GM23338 (cell line): ENCODE data around the gene METRNL. TPM values are rescaled to one million over a fixed set of nuclear protein-coding genes. Genes with fewer than 3 reads are reported as not detected.

Source experiments
- ATAC-seq: fragments of 200-7000 bp; cut with Tn5 transposase; 3 replicates; pipeline ENCODE4 v1.9.1; 2020
- DNase-seq: peaks from one replicate; pipeline ENCODE4 v3.0.0-alpha.2; 2015; ENCODE audit warnings: low spot score
- H2AFZ ChIP-seq: fragments of 200-600 bp; sonication (generic); 2 replicates; pipeline ENCODE4 v1.8.0; 2016; ENCODE audit warnings: antibody characterized with exemption, mild to moderate bottlenecking, moderate library complexity
- H3F3A ChIP-seq: fragments of 200-600 bp; sonication (generic); replicated peaks from 2 replicates; pipeline ENCODE4 v1.8.0; 2017; ENCODE audit warnings: antibody characterized with exemption, mixed run types, low read depth
- H3K27ac ChIP-seq: fragments of 200-600 bp; sonication (generic); 2 replicates; pipeline ENCODE4 v1.6.1; 2016; ENCODE audit warnings: low read depth
- H3K27me3 ChIP-seq: fragments of 200-600 bp; sonication (generic); 2 replicates; pipeline ENCODE4 v1.8.0; 2016; ENCODE audit warnings: mild to moderate bottlenecking, mixed run types, moderate library complexity; ENCODE audit not compliant: insufficient read depth
- H3K36me3 ChIP-seq: fragments of 200-600 bp; sonication (generic); 2 replicates; pipeline ENCODE4 v1.8.0; 2016; ENCODE audit warnings: mild to moderate bottlenecking; ENCODE audit not compliant: insufficient read depth
- H3K4me1 ChIP-seq: fragments of 200-600 bp; sonication (generic); 2 replicates; pipeline ENCODE4 v1.8.0; 2016; ENCODE audit warnings: mild to moderate bottlenecking, moderate library complexity; ENCODE audit not compliant: insufficient read depth
- H3K4me2 ChIP-seq: fragments of 200-600 bp; sonication (generic); 2 replicates; pipeline ENCODE4 v1.7.1; 2017; ENCODE audit warnings: mixed run types
- H3K4me3 ChIP-seq: fragments of 200-600 bp; sonication (generic); 2 replicates; pipeline ENCODE4 v1.6.1; 2016; ENCODE audit warnings: mixed run types
- H3K79me2 ChIP-seq: fragments of 200-600 bp; sonication (generic); replicated peaks from 2 replicates; pipeline ENCODE4 v1.8.0; 2017; ENCODE audit warnings: mild to moderate bottlenecking; ENCODE audit not compliant: insufficient read depth
- H3K9me2 ChIP-seq: fragments of 200-600 bp; sonication (generic); 2 replicates; pipeline ENCODE4 v1.8.0; 2017; ENCODE audit not compliant: insufficient read depth
- H4K20me1 ChIP-seq: fragments of 200-600 bp; sonication (generic); replicated peaks from 2 replicates; pipeline ENCODE4 v1.8.0; 2017; ENCODE audit warnings: mild to moderate bottlenecking; ENCODE audit not compliant: insufficient read depth
- H3K27ac Mint-ChIP-seq: 2 replicates; pipeline ENCODE4 v1.8.0; 2020; ENCODE audit warnings: inconsistent platforms, mild to moderate bottlenecking, moderate library complexity, mixed read lengths
- H3K27me3 Mint-ChIP-seq: 3 replicates; pipeline ENCODE4 v1.8.0; 2022; ENCODE audit warnings: low read depth, mild to moderate bottlenecking, moderate library complexity, mixed read lengths, inconsistent platforms; ENCODE audit not compliant: insufficient read depth, poor library complexity
- H3K36me3 Mint-ChIP-seq: 3 replicates; pipeline ENCODE4 v1.8.0; 2021; ENCODE audit warnings: low read depth, mild to moderate bottlenecking, inconsistent platforms, moderate library complexity, mixed read lengths
- H3K4me1 Mint-ChIP-seq: 3 replicates; pipeline ENCODE4 v1.8.0; 2020; ENCODE audit warnings: mild to moderate bottlenecking, inconsistent platforms, mixed read lengths
- H3K4me3 Mint-ChIP-seq: 3 replicates; pipeline ENCODE4 v1.8.0; 2021; ENCODE audit warnings: moderate library complexity, mild to moderate bottlenecking, inconsistent platforms, mixed read lengths
- H3K9me3 Mint-ChIP-seq: 3 replicates; pipeline ENCODE4 v1.8.0; 2020; ENCODE audit warnings: moderate library complexity, mild to moderate bottlenecking, inconsistent platforms, mixed read lengths
- EZH2 ChIP-seq: fragments of 200-600 bp; sonication (generic); IDR thresholded peaks from one replicate; pipeline ENCODE4 v1.8.0; 2017; ENCODE audit warnings: antibody characterized with exemption, mild to moderate bottlenecking, low read depth; ENCODE audit not compliant: unreplicated experiment
- EZH2phosphoT487 ChIP-seq: fragments of 200-600 bp; sonication (generic); IDR thresholded peaks from one replicate; pipeline ENCODE4 v1.8.1; 2018; ENCODE audit warnings: antibody characterized with exemption; ENCODE audit not compliant: unreplicated experiment
- JUNB ChIP-seq: IDR thresholded peaks from one replicate; pipeline ENCODE4 v1.6.1; 2016; ENCODE audit warnings: antibody characterized with exemption; ENCODE audit not compliant: unreplicated experiment
- NANOG ChIP-seq: IDR thresholded peaks from 2 replicates; pipeline ENCODE4 v1.6.1; 2016; ENCODE audit warnings: antibody characterized with exemption, borderline replicate concordance
- POLR2AphosphoS5 ChIP-seq: IDR thresholded peaks from 2 replicates; pipeline ENCODE4 v1.6.1; 2016; ENCODE audit warnings: antibody characterized with exemption, low read depth
- STAT1 ChIP-seq: IDR thresholded peaks from one replicate; pipeline ENCODE4 v1.6.1; 2016; ENCODE audit warnings: antibody characterized with exemption; ENCODE audit not compliant: unreplicated experiment
- ZNF114 ChIP-seq: fragments of 250-450 bp; sonication (Bioruptor Pico); IDR thresholded peaks from 2 replicates; pipeline ENCODE4 v1.5.0; 2020; ENCODE audit warnings: mild to moderate bottlenecking, moderate library complexity
- ZNF331 ChIP-seq: fragments of 250-450 bp; sonication (Bioruptor Pico); IDR thresholded peaks from 2 replicates; pipeline ENCODE4 v1.5.0; 2020; ENCODE audit warnings: low read depth, mild to moderate bottlenecking, moderate library complexity
- polyA plus RNA-seq: library from polyadenylated mRNA; unstranded; fragments of >200 nt; fragmentation: Nextera tagmentation; extraction: Ambion mirVana; gene quantifications from 2 replicates; pipeline ENCODE4 v1.2.1, GENCODE V29; 2016
- total RNA-seq: library from RNA; depleted of rRNA; stranded (reverse); fragments of >200 nt; shearing (Covaris generic); gene quantifications from 2 replicates; pipeline ENCODE4 v1.2.3, GENCODE V29; 2014
- TF ChIP-seq, protein P1 (sequence below): IDR thresholded peaks from one replicate; pipeline ENCODE4 v1.6.1; 2018; ENCODE audit warnings: antibody characterized with exemption; ENCODE audit not compliant: unreplicated experiment
- TF ChIP-seq, protein P2 (sequence below): fragments of 250-450 bp; sonication (Bioruptor Pico); IDR thresholded peaks from 2 replicates; pipeline ENCODE4 v1.5.0; 2020; ENCODE audit warnings: mild to moderate bottlenecking, moderate library complexity
- TF ChIP-seq, protein P3 (sequence below), 2 experiments: fragments of 200-600 bp in 1 of 2; sonication (generic) in 1 of 2; conservative IDR thresholded peaks; 2 replicates each; pipeline versions ENCODE4 v1.5.1 to v1.6.1; 2016 to 2017; ENCODE audit warnings: antibody characterized with exemption in 2 of 2, low read depth in 2 of 2, mild to moderate bottlenecking in 2 of 2, moderate library complexity in 1 of 2
- TF ChIP-seq, protein P4 (sequence below): IDR thresholded peaks from 2 replicates; pipeline ENCODE4 v1.6.1; 2016; ENCODE audit warnings: antibody characterized with exemption

Gene METRNL
- total and polyA plus RNA-seq, 2 experiments from 2014 or later = 12.2 to 20.2 TPM

DNA sequence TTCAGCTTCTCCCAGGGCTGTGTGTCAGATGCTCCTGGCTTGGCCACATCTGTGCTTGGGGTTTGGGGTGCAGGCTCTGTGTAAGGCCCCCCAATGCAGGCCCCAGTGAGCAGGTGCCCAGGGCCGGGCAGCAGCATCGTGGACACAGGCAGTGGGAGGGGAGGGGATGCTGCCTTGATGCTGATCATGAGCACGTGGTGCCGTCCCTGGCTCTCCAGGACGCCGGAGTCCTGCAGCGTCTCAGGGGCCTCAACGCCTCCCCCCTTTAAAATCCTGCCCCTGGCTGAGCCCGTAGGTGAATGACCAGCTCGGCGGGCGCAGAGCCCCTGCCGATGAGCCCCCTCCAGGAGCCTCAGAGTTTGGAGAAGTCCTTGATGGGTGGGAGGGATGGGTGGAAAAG, 9.0 kb downstream of the METRNL start:
- Histone ChIP-seq H3K36me3 (no peaks in the 10 kb centered on the region), H3K4me2 (no peak overlapping the region), H2AFZ (no peak overlapping the region), H3F3A (no peaks in the 10 kb centered on the region), H3K27ac (no peak overlapping the region), H3K27me3 (no peaks in the 10 kb centered on the region), H3K79me2 (peaks cover 41% of the 10 kb centered on the region), H4K20me1 (no peaks in the 10 kb centered on the region; the same call in 1 of the 2 replicates), H3K4me1 (peaks cover 8% of the 10 kb centered on the region), H3K9me2 (no peaks in the 10 kb centered on the region), H3K4me3 (no peak overlapping the region)
- peaks cover 5% of the 10 kb centered on the region for H3K27me3 Mint-ChIP-seq
- no peak overlapping the region for H3K4me3 Mint-ChIP-seq
- no peak overlapping the region for H3K27ac Mint-ChIP-seq
- ATAC-seq = no peak
- no peak for DNase-seq
- H3K9me3 Mint-ChIP-seq = no peaks in the 10 kb centered on the region
- H3K36me3 Mint-ChIP-seq = peaks cover 11% of the 10 kb centered on the region; the same call in 2 of the 3 replicates
- H3K4me1 Mint-ChIP-seq = peaks cover 32% of the 10 kb centered on the region
- TF ChIP-seq, protein P1, sequence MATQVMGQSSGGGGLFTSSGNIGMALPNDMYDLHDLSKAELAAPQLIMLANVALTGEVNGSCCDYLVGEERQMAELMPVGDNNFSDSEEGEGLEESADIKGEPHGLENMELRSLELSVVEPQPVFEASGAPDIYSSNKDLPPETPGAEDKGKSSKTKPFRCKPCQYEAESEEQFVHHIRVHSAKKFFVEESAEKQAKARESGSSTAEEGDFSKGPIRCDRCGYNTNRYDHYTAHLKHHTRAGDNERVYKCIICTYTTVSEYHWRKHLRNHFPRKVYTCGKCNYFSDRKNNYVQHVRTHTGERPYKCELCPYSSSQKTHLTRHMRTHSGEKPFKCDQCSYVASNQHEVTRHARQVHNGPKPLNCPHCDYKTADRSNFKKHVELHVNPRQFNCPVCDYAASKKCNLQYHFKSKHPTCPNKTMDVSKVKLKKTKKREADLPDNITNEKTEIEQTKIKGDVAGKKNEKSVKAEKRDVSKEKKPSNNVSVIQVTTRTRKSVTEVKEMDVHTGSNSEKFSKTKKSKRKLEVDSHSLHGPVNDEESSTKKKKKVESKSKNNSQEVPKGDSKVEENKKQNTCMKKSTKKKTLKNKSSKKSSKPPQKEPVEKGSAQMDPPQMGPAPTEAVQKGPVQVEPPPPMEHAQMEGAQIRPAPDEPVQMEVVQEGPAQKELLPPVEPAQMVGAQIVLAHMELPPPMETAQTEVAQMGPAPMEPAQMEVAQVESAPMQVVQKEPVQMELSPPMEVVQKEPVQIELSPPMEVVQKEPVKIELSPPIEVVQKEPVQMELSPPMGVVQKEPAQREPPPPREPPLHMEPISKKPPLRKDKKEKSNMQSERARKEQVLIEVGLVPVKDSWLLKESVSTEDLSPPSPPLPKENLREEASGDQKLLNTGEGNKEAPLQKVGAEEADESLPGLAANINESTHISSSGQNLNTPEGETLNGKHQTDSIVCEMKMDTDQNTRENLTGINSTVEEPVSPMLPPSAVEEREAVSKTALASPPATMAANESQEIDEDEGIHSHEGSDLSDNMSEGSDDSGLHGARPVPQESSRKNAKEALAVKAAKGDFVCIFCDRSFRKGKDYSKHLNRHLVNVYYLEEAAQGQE = no peak
- TF ChIP-seq, protein P2, sequence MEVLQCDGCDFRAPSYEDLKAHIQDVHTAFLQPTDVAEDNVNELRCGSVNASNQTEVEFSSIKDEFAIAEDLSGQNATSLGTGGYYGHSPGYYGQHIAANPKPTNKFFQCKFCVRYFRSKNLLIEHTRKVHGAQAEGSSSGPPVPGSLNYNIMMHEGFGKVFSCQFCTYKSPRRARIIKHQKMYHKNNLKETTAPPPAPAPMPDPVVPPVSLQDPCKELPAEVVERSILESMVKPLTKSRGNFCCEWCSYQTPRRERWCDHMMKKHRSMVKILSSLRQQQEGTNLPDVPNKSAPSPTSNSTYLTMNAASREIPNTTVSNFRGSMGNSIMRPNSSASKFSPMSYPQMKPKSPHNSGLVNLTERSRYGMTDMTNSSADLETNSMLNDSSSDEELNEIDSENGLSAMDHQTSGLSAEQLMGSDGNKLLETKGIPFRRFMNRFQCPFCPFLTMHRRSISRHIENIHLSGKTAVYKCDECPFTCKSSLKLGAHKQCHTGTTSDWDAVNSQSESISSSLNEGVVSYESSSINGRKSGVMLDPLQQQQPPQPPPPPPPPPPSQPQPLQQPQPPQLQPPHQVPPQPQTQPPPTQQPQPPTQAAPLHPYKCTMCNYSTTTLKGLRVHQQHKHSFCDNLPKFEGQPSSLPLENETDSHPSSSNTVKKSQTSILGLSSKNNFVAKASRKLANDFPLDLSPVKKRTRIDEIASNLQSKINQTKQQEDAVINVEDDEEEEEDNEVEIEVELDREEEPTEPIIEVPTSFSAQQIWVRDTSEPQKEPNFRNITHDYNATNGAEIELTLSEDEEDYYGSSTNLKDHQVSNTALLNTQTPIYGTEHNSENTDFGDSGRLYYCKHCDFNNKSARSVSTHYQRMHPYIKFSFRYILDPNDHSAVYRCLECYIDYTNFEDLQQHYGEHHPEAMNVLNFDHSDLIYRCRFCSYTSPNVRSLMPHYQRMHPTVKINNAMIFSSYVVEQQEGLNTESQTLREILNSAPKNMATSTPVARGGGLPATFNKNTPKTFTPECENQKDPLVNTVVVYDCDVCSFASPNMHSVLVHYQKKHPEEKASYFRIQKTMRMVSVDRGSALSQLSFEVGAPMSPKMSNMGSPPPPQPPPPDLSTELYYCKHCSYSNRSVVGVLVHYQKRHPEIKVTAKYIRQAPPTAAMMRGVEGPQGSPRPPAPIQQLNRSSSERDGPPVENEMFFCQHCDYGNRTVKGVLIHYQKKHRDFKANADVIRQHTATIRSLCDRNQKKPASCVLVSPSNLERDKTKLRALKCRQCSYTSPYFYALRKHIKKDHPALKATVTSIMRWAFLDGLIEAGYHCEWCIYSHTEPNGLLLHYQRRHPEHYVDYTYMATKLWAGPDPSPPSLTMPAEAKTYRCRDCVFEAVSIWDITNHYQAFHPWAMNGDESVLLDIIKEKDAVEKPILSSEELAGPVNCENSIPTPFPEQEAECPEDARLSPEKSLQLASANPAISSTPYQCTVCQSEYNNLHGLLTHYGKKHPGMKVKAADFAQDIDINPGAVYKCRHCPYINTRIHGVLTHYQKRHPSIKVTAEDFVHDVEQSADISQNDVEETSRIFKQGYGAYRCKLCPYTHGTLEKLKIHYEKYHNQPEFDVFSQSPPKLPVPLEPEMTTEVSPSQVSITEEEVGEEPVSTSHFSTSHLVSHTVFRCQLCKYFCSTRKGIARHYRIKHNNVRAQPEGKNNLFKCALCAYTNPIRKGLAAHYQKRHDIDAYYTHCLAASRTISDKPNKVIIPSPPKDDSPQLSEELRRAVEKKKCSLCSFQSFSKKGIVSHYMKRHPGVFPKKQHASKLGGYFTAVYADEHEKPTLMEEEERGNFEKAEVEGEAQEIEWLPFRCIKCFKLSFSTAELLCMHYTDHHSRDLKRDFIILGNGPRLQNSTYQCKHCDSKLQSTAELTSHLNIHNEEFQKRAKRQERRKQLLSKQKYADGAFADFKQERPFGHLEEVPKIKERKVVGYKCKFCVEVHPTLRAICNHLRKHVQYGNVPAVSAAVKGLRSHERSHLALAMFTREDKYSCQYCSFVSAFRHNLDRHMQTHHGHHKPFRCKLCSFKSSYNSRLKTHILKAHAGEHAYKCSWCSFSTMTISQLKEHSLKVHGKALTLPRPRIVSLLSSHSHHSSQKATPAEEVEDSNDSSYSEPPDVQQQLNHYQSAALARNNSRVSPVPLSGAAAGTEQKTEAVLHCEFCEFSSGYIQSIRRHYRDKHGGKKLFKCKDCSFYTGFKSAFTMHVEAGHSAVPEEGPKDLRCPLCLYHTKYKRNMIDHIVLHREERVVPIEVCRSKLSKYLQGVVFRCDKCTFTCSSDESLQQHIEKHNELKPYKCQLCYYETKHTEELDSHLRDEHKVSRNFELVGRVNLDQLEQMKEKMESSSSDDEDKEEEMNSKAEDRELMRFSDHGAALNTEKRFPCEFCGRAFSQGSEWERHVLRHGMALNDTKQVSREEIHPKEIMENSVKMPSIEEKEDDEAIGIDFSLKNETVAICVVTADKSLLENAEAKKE (CRISPR knock-in tag) = no peak
- no peak for TF ChIP-seq POLR2AphosphoS5
- TF ChIP-seq, protein P3, sequence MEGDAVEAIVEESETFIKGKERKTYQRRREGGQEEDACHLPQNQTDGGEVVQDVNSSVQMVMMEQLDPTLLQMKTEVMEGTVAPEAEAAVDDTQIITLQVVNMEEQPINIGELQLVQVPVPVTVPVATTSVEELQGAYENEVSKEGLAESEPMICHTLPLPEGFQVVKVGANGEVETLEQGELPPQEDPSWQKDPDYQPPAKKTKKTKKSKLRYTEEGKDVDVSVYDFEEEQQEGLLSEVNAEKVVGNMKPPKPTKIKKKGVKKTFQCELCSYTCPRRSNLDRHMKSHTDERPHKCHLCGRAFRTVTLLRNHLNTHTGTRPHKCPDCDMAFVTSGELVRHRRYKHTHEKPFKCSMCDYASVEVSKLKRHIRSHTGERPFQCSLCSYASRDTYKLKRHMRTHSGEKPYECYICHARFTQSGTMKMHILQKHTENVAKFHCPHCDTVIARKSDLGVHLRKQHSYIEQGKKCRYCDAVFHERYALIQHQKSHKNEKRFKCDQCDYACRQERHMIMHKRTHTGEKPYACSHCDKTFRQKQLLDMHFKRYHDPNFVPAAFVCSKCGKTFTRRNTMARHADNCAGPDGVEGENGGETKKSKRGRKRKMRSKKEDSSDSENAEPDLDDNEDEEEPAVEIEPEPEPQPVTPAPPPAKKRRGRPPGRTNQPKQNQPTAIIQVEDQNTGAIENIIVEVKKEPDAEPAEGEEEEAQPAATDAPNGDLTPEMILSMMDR (conservative IDR thresholded peaks at IDR 0.05; ENCODE audit: low read depth in 2 of 2) = no peak
- no peak for TF ChIP-seq NANOG
- no peak for TF ChIP-seq EZH2
- no peak for TF ChIP-seq JUNB
- no peak for TF ChIP-seq ZNF331 (CRISPR knock-in tag)
- no peak for TF ChIP-seq EZH2phosphoT487
- TF ChIP-seq, protein P4, sequence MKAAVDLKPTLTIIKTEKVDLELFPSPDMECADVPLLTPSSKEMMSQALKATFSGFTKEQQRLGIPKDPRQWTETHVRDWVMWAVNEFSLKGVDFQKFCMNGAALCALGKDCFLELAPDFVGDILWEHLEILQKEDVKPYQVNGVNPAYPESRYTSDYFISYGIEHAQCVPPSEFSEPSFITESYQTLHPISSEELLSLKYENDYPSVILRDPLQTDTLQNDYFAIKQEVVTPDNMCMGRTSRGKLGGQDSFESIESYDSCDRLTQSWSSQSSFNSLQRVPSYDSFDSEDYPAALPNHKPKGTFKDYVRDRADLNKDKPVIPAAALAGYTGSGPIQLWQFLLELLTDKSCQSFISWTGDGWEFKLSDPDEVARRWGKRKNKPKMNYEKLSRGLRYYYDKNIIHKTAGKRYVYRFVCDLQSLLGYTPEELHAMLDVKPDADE = no peak
- TF ChIP-seq ZNF114 (CRISPR knock-in tag) = no peak
- TF ChIP-seq STAT1 = no peak
